Body of pancreas (tissue), 4 donors: ENCODE data around the gene WNT11.

Experiments
- CTCF ChIP-seq, 7 experiments: fragments of 450-650 bp in 4 of 7; fragments of 200-600 bp in 3 of 7; sonication (generic) in 3 of 7; IDR thresholded peaks; one replicate each; pipeline ENCODE4 v1.5.1; 2016 to 2019; ENCODE audit warnings: antibody characterized with exemption in 7 of 7
- POLR2A ChIP-seq, 3 donors: fragments of 450-650 bp; IDR thresholded peaks; one replicate each; pipeline ENCODE4 v1.6.1; 2016; ENCODE audit warnings: antibody characterized with exemption in 3 of 3, mild to moderate bottlenecking in 2 of 3

GRCh38 chr11:76246271-76246933 lies 40.1 kb upstream of the WNT11 start:
- TF ChIP-seq CTCF (IDR thresholded peaks at IDR 0.05): no peak
- no peak for TF ChIP-seq POLR2A (IDR thresholded peaks at IDR 0.05)
